Fibroblast of lung (primary cell): Measurements from ENCODE around the gene CERS6. TPM values are rescaled to one million over a fixed set of nuclear protein-coding genes. Genes with fewer than 3 reads are reported as not detected.
A peak's percentile ranks its signal among the peaks of the same experiment; 100 is the strongest.

Experiments
- DNase-seq, 2 donors: peaks; one replicate each; pipeline versions ENCODE4 v3.0.0 to v3.0.0-alpha.2; 2010; ENCODE audit warnings: low read depth in 2 of 2
- H2AFZ ChIP-seq: 2 replicates; pipeline ENCODE4 v1.5.1; 2012; ENCODE audit warnings: low read length, control low read depth, inconsistent platforms
- H3K27ac ChIP-seq: 2 replicates; pipeline ENCODE4 v1.5.1; 2011; ENCODE audit warnings: low read length, control low read depth; ENCODE audit not compliant: insufficient read depth
- H3K27me3 ChIP-seq: 2 replicates; pipeline ENCODE4 v1.5.1; 2011; ENCODE audit warnings: mild to moderate bottlenecking, low read length; ENCODE audit not compliant: control insufficient read depth, insufficient read depth
- H3K36me3 ChIP-seq: 2 replicates; pipeline ENCODE4 v1.5.1; 2011; ENCODE audit warnings: low read length; ENCODE audit not compliant: control insufficient read depth, insufficient read depth
- H3K4me1 ChIP-seq: 2 replicates; pipeline ENCODE4 v1.5.1; 2011; ENCODE audit warnings: low read length; ENCODE audit not compliant: control insufficient read depth, insufficient read depth; ENCODE audit errors: extremely low read depth
- H3K4me2 ChIP-seq: 2 replicates; pipeline ENCODE4 v1.5.1; 2011; ENCODE audit warnings: low read length, control low read depth; ENCODE audit not compliant: insufficient read depth; ENCODE audit errors: extremely low read depth
- H3K4me3 ChIP-seq, 4 experiments: fragments of 200-600 bp in 1 of 4; sonication (generic) in 1 of 4; replicated peaks in 1 of 4; 2 replicates each; pipeline ENCODE4 v1.5.1; 2011 to 2016; ENCODE audit warnings: low read length in 4 of 4, low read depth in 3 of 4, mild to moderate bottlenecking in 3 of 4, control low read depth in 2 of 4, inconsistent platforms in 1 of 4, mixed read lengths in 1 of 4; ENCODE audit not compliant: insufficient read depth in 1 of 4; ENCODE audit errors: control extremely low read depth in 1 of 4
- H3K79me2 ChIP-seq: 2 replicates; pipeline ENCODE4 v1.5.1; 2012; ENCODE audit warnings: mild to moderate bottlenecking, low read length, inconsistent platforms; ENCODE audit not compliant: control insufficient read depth, insufficient read depth
- H3K9ac ChIP-seq: 2 replicates; pipeline ENCODE4 v1.5.1; 2011; ENCODE audit warnings: mild to moderate bottlenecking, low read length, control low read depth; ENCODE audit not compliant: insufficient read depth
- H3K9me3 ChIP-seq: 2 replicates; pipeline ENCODE4 v1.5.1; 2012; ENCODE audit warnings: low read depth, low read length; ENCODE audit not compliant: control insufficient read depth, insufficient read depth
- H4K20me1 ChIP-seq: 2 replicates; pipeline ENCODE4 v1.5.1; 2011; ENCODE audit warnings: low read length; ENCODE audit not compliant: control insufficient read depth, insufficient read depth; ENCODE audit errors: extremely low read depth
- CTCF ChIP-seq, 2 donors: IDR thresholded peaks in 1 of 2; conservative IDR thresholded peaks in 1 of 2; 1 replicate in 1 of 2; 2 replicates in 1 of 2; pipeline ENCODE4 v1.5.1; 2011 to 2012; ENCODE audit warnings: low read length in 2 of 2, control low read depth in 1 of 2, inconsistent platforms in 1 of 2, low read depth in 1 of 2, mild to moderate bottlenecking in 1 of 2
- EZH2 ChIP-seq: IDR thresholded peaks from 2 replicates; pipeline ENCODE4 v1.5.1; 2012; ENCODE audit warnings: low read length, control low read depth, mild to moderate bottlenecking; ENCODE audit errors: missing control alignments
- polyA plus RNA-seq, 2 donors: library from polyadenylated mRNA; depleted of rRNA in 1 of 2; stranded (reverse) in 1 of 2; unstranded in 1 of 2; fragments of >200 nt; gene quantifications; 2 replicates each; pipeline ENCODE4 v1.2.1, GENCODE V29; 2011 to 2012; ENCODE audit warnings: missing spikeins in 1 of 2
- total RNA-seq: library from RNA; depleted of rRNA; stranded (reverse); fragments of >200 nt; gene quantifications from 2 replicates; pipeline ENCODE4 v1.2.1, GENCODE V29; 2014

The CERS6 gene
- total and polyA plus RNA-seq, 2 donors (not counting 1 experiment from before 2014, with no cell fraction given): 7.2 to 16.5 TPM

- Histone ChIP-seq H3K9me3 (no peaks in the 10 kb centered on the region), H3K4me2 (no peak overlapping the region), H3K27ac (no peak overlapping the region), H3K4me1 (no peaks in the 10 kb centered on the region), H3K4me3 (no peak overlapping the region), H3K27me3 (no peaks in the 10 kb centered on the region), H3K36me3 (no peaks in the 10 kb centered on the region), H3K79me2 (no peaks in the 10 kb centered on the region), H2AFZ (no peak overlapping the region), H4K20me1 (no peaks in the 10 kb centered on the region), H3K9ac (no peak overlapping the region)
- peak in 1 of 2 donors; percentile 79 for DNase-seq
- no peak for TF ChIP-seq CTCF (conservative IDR thresholded peaks at IDR 0.05 in 1 of 2, IDR thresholded peaks at IDR 0.05 in 1 of 2; ENCODE audit: low read depth in 1 of 2, low read length in 2 of 2)
- no peak for TF ChIP-seq EZH2
Observed at GRCh38 chr2:168700615-168701245, 244.7 kb downstream of the CERS6 start.

GRCh38 chr2:168702579-168702978 lies 246.5 kb downstream of the CERS6 start:
- H2AFZ ChIP-seq: no peak overlapping the region
- no peak overlapping the region for H3K9ac ChIP-seq
- TF ChIP-seq EZH2 (no peak), CTCF (conservative IDR thresholded peaks at IDR 0.05 in 1 of 2, IDR thresholded peaks at IDR 0.05 in 1 of 2; ENCODE audit: low read depth in 1 of 2, low read length in 2 of 2) (no peak)
- H3K4me1 ChIP-seq: no peaks in the 10 kb centered on the region
- no peaks in the 10 kb centered on the region for H3K79me2 ChIP-seq
- H3K27me3 ChIP-seq: no peaks in the 10 kb centered on the region
- H3K4me3 ChIP-seq: no peak overlapping the region
- no peaks in the 10 kb centered on the region for H4K20me1 ChIP-seq
- H3K27ac ChIP-seq: no peak overlapping the region
- no peaks in the 10 kb centered on the region for H3K9me3 ChIP-seq
- no peaks in the 10 kb centered on the region for H3K36me3 ChIP-seq
- no peak overlapping the region for H3K4me2 ChIP-seq
- no peak for DNase-seq

- no peaks in the 10 kb centered on the region for H3K36me3 ChIP-seq
- no peak overlapping the region for H2AFZ ChIP-seq
- no peak overlapping the region for H3K9ac ChIP-seq
- no peaks in the 10 kb centered on the region for H3K4me1 ChIP-seq
- no peaks in the 10 kb centered on the region for H4K20me1 ChIP-seq
- no peak overlapping the region for H3K4me2 ChIP-seq
- H3K4me3 ChIP-seq: no peak overlapping the region
- peak in 1 of 2 donors; percentile 3 for DNase-seq
- no peaks in the 10 kb centered on the region for H3K79me2 ChIP-seq
- no peak overlapping the region for H3K27ac ChIP-seq
- H3K27me3 ChIP-seq: no peaks in the 10 kb centered on the region
- TF ChIP-seq CTCF (conservative IDR thresholded peaks at IDR 0.05 in 1 of 2, IDR thresholded peaks at IDR 0.05 in 1 of 2; ENCODE audit: low read depth in 1 of 2, low read length in 2 of 2) (no peak), EZH2 (no peak)
- H3K9me3 ChIP-seq: no peaks in the 10 kb centered on the region
Observed at GRCh38 chr2:168703926-168704325, 247.9 kb downstream of the CERS6 start.
